HCT116 (cell line): ENCODE measurements around the gene DNTT. TPM values are rescaled to one million over a fixed set of nuclear protein-coding genes. Genes with fewer than 3 reads are reported as not detected.

Experiments
- ATAC-seq: fragments of 200-7000 bp; cut with Tn5 transposase; 2 replicates; pipeline ENCODE4 v1.9.1; 2020; ENCODE audit warnings: mild to moderate bottlenecking, moderate library complexity
- BruUV-seq: library from RNA; stranded (reverse); fragments of 400-500 nt; replicated peaks from 2 replicates; lab custom pipeline; 2021; lab: Mats Ljungman, UMichigan
- CTCF ChIA-PET: fragments of 300-600 bp; sonication (Branson Sonifier 250); formaldehyde crosslinking; loops from one replicate; lab custom pipeline; 2021; ENCODE audit warnings: antibody characterized with exemption; lab: Charles Lee
- POLR2A ChIA-PET: fragments of 300-600, 350-600 bp; sonication (Branson Sonifier 250); formaldehyde crosslinking; loops from one replicate; lab custom pipeline; 2021; ENCODE audit warnings: antibody characterized with exemption; lab: Charles Lee
- RAD21 ChIA-PET, 2 experiments: fragments of 300-600 bp; sonication (Branson Sonifier 250); formaldehyde crosslinking; loops; one replicate each; lab custom pipeline; 2023; ENCODE audit warnings: low total read pairs in 2 of 2; ENCODE audit not compliant: uncharacterized antibody in 2 of 2, unreplicated experiment in 2 of 2, low non-redundant PET in 1 of 2; lab: Charles Lee
- DNase-seq: peaks from one replicate; pipeline ENCODE4 v3.0.0-alpha.2; 2010; ENCODE audit warnings: low read depth, low spot score
- H2AFZ ChIP-seq: fragments of 200-600 bp; shearing (Covaris generic), sonication (generic); 2 replicates; pipeline ENCODE4 v1.6.1; 2017; ENCODE audit warnings: low read depth, mixed run types, mixed read lengths, antibody characterized with exemption, low read length; ENCODE audit not compliant: poor library complexity, severe bottlenecking
- H3K27ac ChIP-seq: 2 replicates; pipeline ENCODE4 v1.5.1; 2012; ENCODE audit warnings: low read depth, low read length
- H3K27me3 ChIP-seq: fragments of 200-600 bp; sonication (generic); 2 replicates; pipeline ENCODE4 v1.6.1; 2016; ENCODE audit warnings: mixed run types, low read length, mixed read lengths; ENCODE audit not compliant: insufficient read depth
- H3K36me3 ChIP-seq, 2 experiments: fragments of 200-500 bp in 1 of 2; fragments of 200-600 bp in 1 of 2; sonication (Bioruptor generic) in 1 of 2; sonication (generic) in 1 of 2; 2 replicates each; pipeline versions ENCODE4 v1.5.1 to v1.6.1; 2014 to 2016; ENCODE audit warnings: low read length in 2 of 2, inconsistent platforms in 1 of 2, mixed read lengths in 1 of 2, mixed run types in 1 of 2; ENCODE audit not compliant: insufficient read depth in 2 of 2, control insufficient read depth in 1 of 2
- H3K4me1 ChIP-seq, 2 experiments: fragments of 200-600 bp in 1 of 2; sonication (generic) in 1 of 2; 2 replicates each; pipeline versions ENCODE4 v1.5.1 to v1.6.1; 2012 to 2017; ENCODE audit warnings: low read length in 2 of 2, inconsistent platforms in 1 of 2, mild to moderate bottlenecking in 1 of 2, mixed read lengths in 1 of 2, mixed run types in 1 of 2, moderate library complexity in 1 of 2; ENCODE audit not compliant: insufficient read depth in 2 of 2, control insufficient read depth in 1 of 2
- H3K4me2 ChIP-seq: fragments of 200-600 bp; sonication (generic); 2 replicates; pipeline ENCODE4 v1.6.1; 2017; ENCODE audit warnings: mixed run types, low read length, mixed read lengths
- H3K4me3 ChIP-seq, 2 experiments: fragments of 200-600 bp in 1 of 2; sonication (generic) in 1 of 2; replicated peaks in 1 of 2; 2 replicates each; pipeline ENCODE4 v1.5.1; 2011 to 2016; ENCODE audit warnings: low read length in 2 of 2, control low read depth in 1 of 2, low read depth in 1 of 2, mild to moderate bottlenecking in 1 of 2, mixed read lengths in 1 of 2, mixed run types in 1 of 2
- H3K79me2 ChIP-seq: fragments of 200-600 bp; sonication (generic); 2 replicates; pipeline ENCODE4 v1.6.1; 2017; ENCODE audit warnings: mild to moderate bottlenecking, mixed run types, low read length, moderate library complexity, mixed read lengths; ENCODE audit not compliant: insufficient read depth
- H3K9ac ChIP-seq: fragments of 200-600 bp; sonication (generic); 2 replicates; pipeline ENCODE4 v1.6.1; 2016; ENCODE audit warnings: low read length, mixed read lengths
- H3K9me2 ChIP-seq: fragments of 200-600 bp; sonication (generic), shearing (Covaris generic); 2 replicates; pipeline ENCODE4 v1.6.1; 2017; ENCODE audit warnings: mixed run types, mild to moderate bottlenecking, moderate library complexity; ENCODE audit not compliant: insufficient read depth
- H3K9me3 ChIP-seq, 2 experiments: fragments of 200-500 bp in 1 of 2; fragments of 200-600 bp in 1 of 2; sonication (Bioruptor generic) in 1 of 2; sonication (generic) in 1 of 2; 2 replicates each; pipeline ENCODE4 v1.6.1; 2014 to 2017; ENCODE audit warnings: low read length in 2 of 2, mixed read lengths in 2 of 2, inconsistent platforms in 1 of 2, low read depth in 1 of 2, mild to moderate bottlenecking in 1 of 2, mixed run types in 1 of 2, moderate library complexity in 1 of 2; ENCODE audit not compliant: control insufficient read depth in 1 of 2, insufficient read depth in 1 of 2
- H4K20me1 ChIP-seq: fragments of 200-600 bp; sonication (generic), shearing (Covaris generic); 2 replicates; pipeline ENCODE4 v1.6.1; 2017; ENCODE audit warnings: mixed run types, mild to moderate bottlenecking, moderate library complexity; ENCODE audit not compliant: insufficient read depth
- CBX3 ChIP-seq: IDR thresholded peaks from 2 replicates; pipeline ENCODE4 v1.6.1; 2012; ENCODE audit warnings: low read depth
- EZH2 ChIP-seq: fragments of 200-600 bp; sonication (generic); IDR thresholded peaks from 2 replicates; pipeline ENCODE4 v1.6.1; 2017; ENCODE audit warnings: antibody characterized with exemption, mixed run types
- POLR2A ChIP-seq: IDR thresholded peaks from 2 replicates; pipeline ENCODE4 v1.7.0; 2011; ENCODE audit warnings: borderline replicate concordance; ENCODE audit not compliant: insufficient read depth, insufficient read length; ENCODE audit errors: extremely low read depth
- POLR2AphosphoS5 ChIP-seq: IDR thresholded peaks from 2 replicates; pipeline ENCODE4 v1.6.1; 2011; ENCODE audit warnings: mild to moderate bottlenecking, low read depth, low read length, moderate library complexity
- RAD21 ChIP-seq: IDR thresholded peaks from 2 replicates; pipeline ENCODE4 v1.6.1; 2012; ENCODE audit warnings: low read depth, mild to moderate bottlenecking
- SIN3A ChIP-seq: IDR thresholded peaks from 2 replicates; pipeline ENCODE4 v1.6.1; 2012; ENCODE audit warnings: low read depth
- SP1 ChIP-seq: IDR thresholded peaks from 2 replicates; pipeline ENCODE4 v1.6.1; 2012; ENCODE audit warnings: low read depth
- TCF7L2 ChIP-seq: IDR thresholded peaks from 2 replicates; pipeline ENCODE4 v1.7.0; 2011; ENCODE audit warnings: borderline replicate concordance, inconsistent platforms; ENCODE audit not compliant: insufficient read depth, insufficient read length; ENCODE audit errors: extremely low read depth
- ZBTB33 ChIP-seq: IDR thresholded peaks from 2 replicates; pipeline ENCODE4 v1.6.1; 2011; ENCODE audit warnings: mild to moderate bottlenecking, low read length, moderate library complexity; ENCODE audit not compliant: insufficient replicate concordance; ENCODE audit errors: extremely low read depth
- ZFX ChIP-seq: fragments of 450-650 bp; IDR thresholded peaks from 2 replicates; pipeline ENCODE4 v1.6.1; 2017
- intact Hi-C: fragments of 100-400 bp; cut with micrococcal nuclease; formaldehyde crosslinking; loops from 2 replicates; pipeline ENCODE4 v1.10.0; 2022
- total RNA-seq: library from RNA; stranded (reverse); gene quantifications from one replicate; pipeline ENCODE4 v1.2.1, GENCODE V29; 2021; ENCODE audit not compliant: unreplicated experiment
- TF ChIP-seq, protein P1 (sequence below): IDR thresholded peaks from 2 replicates; pipeline ENCODE4 v1.6.1; 2012; ENCODE audit warnings: low read depth
- TF ChIP-seq, protein P2 (sequence below): IDR thresholded peaks from 2 replicates; pipeline ENCODE4 v1.6.1; 2012
- TF ChIP-seq, protein P3 (sequence below), 3 experiments: fragments of 200-600 bp in 1 of 3; sonication (generic) in 1 of 3; IDR thresholded peaks in 2 of 3; conservative IDR thresholded peaks in 1 of 3; 2 replicates each; pipeline ENCODE4 v1.5.1; 2012 to 2017; ENCODE audit warnings: low read depth in 2 of 3, low read length in 2 of 3, antibody characterized with exemption in 1 of 3, borderline replicate concordance in 1 of 3, control low read depth in 1 of 3, mild to moderate bottlenecking in 1 of 3, mixed read lengths in 1 of 3, mixed run types in 1 of 3, moderate library complexity in 1 of 3; ENCODE audit not compliant: insufficient read depth in 1 of 3
- TF ChIP-seq, protein P4 (sequence below): IDR thresholded peaks from 2 replicates; pipeline ENCODE4 v1.6.1; 2012

DNTT gene
- total RNA-seq, 1 experiment from 2014 or later: not detected

- Histone ChIP-seq H3K9me3 (no peaks in the 10 kb centered on the region), H3K9me2 (no peaks in the 10 kb centered on the region), H2AFZ (no peak overlapping the region), H3K4me1 (peaks cover 0 to 12% of the 10 kb centered on the region in 2 experiments; a peak in 2 of 4 replicates), H3K27ac (no peak overlapping the region), H3K36me3 (no peaks in the 10 kb centered on the region), H3K27me3 (no peaks in the 10 kb centered on the region), H3K4me2 (no peak overlapping the region), H3K9ac (no peak overlapping the region), H3K79me2 (no peaks in the 10 kb centered on the region), H4K20me1 (no peaks in the 10 kb centered on the region), H3K4me3 (no peak overlapping the region)
- TF ChIP-seq RAD21 (no peak), ZBTB33 (no peak), SP1 (no peak), POLR2AphosphoS5 (no peak), EZH2 (no peak), ZFX (no peak), TCF7L2 (no peak), POLR2A (no peak), CBX3 (no peak), SIN3A (no peak)
- TF ChIP-seq, protein P1, sequence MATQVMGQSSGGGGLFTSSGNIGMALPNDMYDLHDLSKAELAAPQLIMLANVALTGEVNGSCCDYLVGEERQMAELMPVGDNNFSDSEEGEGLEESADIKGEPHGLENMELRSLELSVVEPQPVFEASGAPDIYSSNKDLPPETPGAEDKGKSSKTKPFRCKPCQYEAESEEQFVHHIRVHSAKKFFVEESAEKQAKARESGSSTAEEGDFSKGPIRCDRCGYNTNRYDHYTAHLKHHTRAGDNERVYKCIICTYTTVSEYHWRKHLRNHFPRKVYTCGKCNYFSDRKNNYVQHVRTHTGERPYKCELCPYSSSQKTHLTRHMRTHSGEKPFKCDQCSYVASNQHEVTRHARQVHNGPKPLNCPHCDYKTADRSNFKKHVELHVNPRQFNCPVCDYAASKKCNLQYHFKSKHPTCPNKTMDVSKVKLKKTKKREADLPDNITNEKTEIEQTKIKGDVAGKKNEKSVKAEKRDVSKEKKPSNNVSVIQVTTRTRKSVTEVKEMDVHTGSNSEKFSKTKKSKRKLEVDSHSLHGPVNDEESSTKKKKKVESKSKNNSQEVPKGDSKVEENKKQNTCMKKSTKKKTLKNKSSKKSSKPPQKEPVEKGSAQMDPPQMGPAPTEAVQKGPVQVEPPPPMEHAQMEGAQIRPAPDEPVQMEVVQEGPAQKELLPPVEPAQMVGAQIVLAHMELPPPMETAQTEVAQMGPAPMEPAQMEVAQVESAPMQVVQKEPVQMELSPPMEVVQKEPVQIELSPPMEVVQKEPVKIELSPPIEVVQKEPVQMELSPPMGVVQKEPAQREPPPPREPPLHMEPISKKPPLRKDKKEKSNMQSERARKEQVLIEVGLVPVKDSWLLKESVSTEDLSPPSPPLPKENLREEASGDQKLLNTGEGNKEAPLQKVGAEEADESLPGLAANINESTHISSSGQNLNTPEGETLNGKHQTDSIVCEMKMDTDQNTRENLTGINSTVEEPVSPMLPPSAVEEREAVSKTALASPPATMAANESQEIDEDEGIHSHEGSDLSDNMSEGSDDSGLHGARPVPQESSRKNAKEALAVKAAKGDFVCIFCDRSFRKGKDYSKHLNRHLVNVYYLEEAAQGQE: no peak
- TF ChIP-seq, protein P2, sequence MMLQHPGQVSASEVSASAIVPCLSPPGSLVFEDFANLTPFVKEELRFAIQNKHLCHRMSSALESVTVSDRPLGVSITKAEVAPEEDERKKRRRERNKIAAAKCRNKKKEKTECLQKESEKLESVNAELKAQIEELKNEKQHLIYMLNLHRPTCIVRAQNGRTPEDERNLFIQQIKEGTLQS: no peak
- TF ChIP-seq, protein P3, sequence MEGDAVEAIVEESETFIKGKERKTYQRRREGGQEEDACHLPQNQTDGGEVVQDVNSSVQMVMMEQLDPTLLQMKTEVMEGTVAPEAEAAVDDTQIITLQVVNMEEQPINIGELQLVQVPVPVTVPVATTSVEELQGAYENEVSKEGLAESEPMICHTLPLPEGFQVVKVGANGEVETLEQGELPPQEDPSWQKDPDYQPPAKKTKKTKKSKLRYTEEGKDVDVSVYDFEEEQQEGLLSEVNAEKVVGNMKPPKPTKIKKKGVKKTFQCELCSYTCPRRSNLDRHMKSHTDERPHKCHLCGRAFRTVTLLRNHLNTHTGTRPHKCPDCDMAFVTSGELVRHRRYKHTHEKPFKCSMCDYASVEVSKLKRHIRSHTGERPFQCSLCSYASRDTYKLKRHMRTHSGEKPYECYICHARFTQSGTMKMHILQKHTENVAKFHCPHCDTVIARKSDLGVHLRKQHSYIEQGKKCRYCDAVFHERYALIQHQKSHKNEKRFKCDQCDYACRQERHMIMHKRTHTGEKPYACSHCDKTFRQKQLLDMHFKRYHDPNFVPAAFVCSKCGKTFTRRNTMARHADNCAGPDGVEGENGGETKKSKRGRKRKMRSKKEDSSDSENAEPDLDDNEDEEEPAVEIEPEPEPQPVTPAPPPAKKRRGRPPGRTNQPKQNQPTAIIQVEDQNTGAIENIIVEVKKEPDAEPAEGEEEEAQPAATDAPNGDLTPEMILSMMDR (IDR thresholded peaks at IDR 0.05 in 2 of 3, conservative IDR thresholded peaks at IDR 0.05 in 1 of 3; ENCODE audit: borderline replicate concordance in 1 of 3, insufficient read depth in 1 of 3, low read depth in 2 of 3, low read length in 2 of 3): no peak
- TF ChIP-seq, protein P4, sequence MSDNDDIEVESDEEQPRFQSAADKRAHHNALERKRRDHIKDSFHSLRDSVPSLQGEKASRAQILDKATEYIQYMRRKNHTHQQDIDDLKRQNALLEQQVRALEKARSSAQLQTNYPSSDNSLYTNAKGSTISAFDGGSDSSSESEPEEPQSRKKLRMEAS: no peak
- BruUV-seq: no TSS peak
- ChIA-PET RAD21 (interaction anchor here in 1 of 2 experiments (0.7 kb wide), 1 partner anchor 748 kb away, joined by 4 read pairs; no protein-coding TSS in a partner anchor), POLR2A (no interaction called here), CTCF (no interaction called here)
- intact Hi-C loops: no loop called here
- DNase-seq (no peak), ATAC-seq (no peak)
Measured at GRCh38 chr10:96368971-96369370, 64.7 kb downstream of the DNTT start.
